COLO829 (cell line): ENCODE measurements around the gene C1QL1.
"Not testable (repeated sequence)": the region's sequence is repeated elsewhere in the genome, so short reads cannot be mapped to it uniquely, and the experiment has no call there.

Experiments
- DNase-seq: peaks from one replicate; pipeline ENCODE4 v3.0.0; 2012; ENCODE audit warnings: low spot score

C1QL1 gene

DNA sequence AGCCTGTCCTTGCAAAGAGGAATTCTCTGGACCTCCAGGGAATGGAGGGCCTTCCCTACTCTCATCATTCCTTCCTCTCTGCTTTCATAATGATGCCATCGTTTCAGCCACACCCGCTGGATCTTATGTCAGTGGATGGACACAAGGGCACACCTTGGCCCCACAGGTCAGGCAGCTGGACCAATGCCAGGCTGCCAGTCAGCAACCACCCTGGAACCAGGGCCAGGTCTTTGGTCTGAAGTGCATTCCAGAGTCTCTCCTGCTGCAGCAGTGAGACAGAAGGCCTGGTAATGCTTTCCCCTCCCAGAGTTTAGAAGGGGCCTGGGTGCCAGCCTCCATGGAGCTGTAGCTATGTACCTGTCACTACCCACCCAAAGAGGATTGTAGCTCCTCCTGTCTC is 7.4 kb downstream of the C1QL1 start:
- DNase-seq = no peak

DNA sequence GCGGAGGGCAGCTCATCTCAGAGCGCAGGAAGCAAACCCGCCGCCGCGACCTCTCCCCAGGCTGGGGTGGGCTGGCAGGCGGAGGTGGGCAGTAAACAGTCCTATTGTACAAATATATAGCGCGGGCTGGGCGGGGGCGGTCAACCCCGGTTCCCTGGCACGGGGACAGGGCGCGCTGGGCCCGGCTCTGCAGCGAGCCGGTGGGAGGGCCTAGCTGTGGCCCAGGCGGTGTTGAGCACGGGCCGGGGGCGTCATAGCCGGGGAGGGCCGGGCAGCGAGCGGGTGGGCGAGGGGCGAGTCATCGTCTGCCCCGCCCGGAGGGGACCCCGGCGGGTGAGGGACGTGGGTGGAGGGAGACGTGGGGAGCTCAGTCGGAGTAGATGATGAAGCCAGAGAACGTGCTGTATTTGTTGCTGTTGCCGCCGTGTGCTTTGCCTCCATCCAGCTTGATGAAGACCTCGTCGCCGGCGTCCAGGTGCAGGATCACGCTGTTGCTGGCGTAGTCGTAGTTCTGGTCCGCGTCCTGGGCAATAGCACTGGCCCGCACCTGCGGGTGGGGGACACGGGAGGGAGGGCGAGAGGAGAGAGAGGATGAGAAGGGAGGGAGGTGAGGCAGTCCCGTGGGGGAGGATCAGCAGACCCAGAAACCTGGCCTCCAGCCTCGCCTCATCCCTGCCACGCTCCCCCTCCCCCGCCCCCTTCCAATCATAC is 8.1 kb downstream of the C1QL1 start:
- DNase-seq = no peak

DNA sequence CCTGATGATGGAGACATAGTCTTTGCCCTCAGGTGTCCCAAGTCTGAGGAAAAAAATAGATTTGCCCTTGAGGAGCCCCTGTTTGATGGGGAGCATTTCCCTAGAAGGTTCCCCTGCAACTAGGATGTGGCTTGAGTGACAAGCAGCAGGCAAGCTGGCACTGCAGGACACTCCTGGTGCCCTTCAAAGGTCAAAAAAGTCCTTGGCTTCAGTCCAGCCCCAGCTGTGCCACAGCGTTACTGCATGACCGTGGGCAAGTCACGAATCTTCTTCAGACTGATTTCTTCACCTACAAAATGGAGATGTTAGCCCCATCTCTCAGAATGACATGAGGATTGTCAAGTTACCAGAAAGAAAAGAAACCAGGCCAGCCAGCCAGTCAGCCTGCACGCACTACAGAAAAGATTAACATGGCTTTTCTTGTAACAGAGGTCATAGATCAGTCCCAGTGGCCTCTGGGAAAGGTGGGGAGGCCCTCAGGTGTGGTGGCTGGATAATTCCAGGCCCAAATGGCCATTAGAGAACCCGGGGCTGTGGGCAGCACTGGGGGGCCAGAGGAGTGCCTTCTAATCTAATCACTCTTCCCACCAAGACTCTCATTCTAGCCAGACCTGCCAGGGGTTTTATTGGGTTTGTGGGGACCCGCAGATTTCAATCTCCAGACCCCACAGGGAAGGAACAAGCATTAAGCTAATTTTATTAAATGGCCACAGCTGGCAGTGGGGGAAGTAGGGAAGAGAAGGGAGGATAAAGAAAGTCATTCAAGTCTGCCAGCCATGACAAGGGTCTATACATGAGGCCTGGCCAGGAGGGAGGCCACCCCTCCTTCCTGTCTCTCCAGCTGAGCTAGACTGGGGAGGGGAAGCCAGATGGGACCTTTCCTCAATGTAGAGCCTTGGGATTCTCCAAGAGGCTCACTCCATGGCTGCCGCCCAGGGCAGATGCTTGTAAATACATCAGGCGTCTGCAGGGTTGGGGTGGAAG is 10.8 kb downstream of the C1QL1 start:
- no peak for DNase-seq

DNA sequence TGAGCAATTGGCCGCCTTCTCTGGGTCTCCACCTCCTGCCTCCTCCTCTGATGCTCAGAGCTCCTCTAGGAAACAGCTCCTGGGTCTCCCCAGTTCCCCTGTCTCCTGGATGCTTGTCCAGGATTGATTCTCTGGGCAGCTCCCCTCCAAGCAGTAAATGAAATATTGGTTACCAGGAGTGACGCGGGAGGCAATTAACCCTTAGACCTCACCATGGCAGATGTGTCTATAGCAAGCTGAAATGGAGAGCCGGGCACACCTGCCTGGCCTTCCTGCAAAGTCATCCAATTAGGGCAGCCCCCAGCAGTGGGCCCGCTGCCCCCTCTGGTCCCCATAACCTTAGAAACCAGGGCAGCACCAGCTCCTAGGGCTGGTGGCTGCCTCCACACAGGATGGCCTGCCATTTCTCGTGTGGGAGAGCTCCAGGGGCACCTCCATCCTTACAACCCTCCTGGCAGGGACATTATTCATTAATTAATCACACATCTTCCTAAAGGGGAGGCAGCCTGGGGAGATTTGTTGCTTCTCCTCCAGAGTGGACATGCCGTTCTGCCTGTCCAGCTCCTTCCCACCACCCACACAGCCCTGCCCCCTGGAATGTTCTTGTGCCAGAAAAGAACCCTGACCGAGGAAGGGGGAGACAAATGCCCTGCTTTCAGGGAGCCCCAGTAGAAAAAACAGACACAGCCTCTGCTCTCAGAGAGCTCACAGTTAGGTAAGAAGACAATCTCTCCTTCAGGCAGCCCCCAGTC is 12.3 kb downstream of the C1QL1 start:
- DNase-seq = no peak

DNA sequence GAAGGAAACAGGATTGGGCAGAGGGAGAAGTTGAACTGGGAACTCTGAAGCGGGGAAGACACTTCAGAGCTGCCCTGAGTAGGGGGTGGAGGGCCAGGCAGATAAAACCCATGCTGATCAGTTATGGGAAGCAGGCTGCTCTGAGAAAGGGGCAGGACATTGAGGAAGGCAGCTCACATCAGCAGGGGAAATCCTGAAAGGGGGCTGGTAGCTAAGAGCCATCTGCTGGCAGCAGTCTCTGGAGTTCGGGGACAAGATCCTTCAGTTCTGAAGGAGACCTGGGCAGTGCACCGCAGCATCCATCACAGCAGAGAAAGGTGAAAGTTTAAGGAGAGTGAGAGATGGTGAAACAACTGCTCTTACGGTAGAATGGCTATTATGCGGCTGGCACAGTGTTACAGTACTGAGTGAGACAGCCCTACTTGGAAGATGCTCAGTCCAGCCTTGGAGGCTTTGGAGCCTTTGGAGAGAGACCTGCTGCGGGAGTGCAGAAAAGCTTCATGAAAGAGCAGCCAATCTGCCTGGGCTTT is 15.1 kb downstream of the C1QL1 start:
- DNase-seq = no peak

DNA sequence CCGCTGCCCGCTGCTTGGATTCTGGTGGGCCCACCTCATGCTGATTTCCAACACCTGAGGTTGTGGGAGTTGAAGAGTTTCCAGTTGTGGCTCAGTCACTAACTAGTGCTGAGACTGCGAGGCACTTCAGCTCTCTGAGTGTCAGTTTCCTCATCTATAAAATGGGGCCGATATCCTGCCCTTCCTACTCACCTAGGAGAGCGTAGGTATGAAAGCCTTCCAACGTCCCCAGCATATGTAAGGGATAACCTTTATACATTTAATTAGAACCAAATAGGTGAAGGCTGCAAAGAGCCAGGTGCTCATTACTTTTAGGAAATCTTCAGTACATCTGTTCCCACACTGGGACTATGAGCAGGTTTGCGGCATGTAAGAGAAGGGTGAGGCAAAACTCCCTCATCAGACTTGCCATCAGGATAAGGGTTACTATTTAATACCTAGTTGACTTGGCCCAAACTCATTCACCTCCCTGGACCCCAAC is 19.7 kb downstream of the C1QL1 start:
- no peak for DNase-seq

DNA sequence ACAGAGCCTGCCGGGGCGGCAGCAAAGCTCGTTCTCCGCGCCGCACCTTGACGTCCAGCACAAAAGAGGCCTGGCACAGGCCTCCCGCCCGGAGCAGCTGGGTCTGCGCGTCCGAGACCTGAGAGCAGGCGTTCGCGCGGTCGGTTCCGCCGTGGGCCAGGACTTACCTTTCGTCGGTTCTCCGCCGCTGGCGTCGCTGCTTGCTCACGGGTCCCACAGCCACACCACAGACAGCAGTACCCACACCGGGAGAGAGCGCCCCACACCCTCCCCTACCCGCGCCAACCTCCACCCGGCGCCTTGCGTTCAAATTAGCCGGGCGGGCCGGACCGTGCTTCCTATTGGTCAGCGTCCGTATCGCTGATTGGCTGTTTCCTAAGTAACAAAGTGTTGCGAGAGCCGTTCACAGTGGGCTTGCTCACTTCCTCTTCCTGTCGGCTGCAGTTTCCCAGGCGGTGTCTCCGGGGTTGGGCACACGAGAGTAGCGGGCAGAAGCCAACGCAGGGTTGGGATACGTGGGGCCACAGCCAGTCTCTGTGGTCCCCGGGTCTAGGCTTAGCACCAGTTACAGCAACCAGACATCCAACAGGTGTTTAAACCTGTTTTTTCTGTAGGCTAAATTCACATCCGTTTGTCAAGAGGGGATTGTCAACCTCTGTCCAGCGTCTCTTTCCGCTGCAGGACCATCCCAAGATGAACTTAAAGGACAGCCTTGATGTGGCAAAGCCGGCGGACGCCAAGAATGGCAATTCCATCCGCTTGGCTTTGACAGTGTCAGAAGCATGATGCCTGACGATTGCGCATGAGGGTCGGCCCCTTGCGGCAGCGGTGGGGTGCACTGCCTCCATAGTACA is 20.4 kb downstream of the C1QL1 start, which contains the start of gene KIF18B:
KIF18B (minus strand) TSS at position 313 of the 854 bp plus-strand sequence. CDS start 11,429 bp downstream, outside the sequence.
- DNase-seq = peak; percentile 98

DNA sequence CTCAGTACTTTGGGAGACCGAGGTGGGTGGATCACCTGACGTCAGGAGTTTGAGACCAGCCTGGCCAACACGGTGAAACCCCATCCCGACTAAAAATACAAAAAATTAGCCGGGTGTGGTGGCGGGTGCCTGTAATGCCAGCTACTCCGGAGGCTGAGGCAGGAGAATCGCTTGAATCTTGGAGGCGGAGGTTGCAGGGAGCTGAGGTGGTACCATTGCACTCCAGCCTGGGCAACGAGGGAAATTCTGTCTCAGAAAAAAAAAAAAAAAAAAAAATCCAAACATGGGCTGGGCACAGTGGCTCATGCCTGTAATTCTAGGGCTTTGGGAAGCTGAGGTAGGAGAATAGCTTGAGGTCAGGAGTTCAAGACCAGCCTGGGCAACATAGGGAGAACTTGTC is 22.5 kb downstream of the C1QL1 start:
- not testable (repeated sequence) for DNase-seq

DNA sequence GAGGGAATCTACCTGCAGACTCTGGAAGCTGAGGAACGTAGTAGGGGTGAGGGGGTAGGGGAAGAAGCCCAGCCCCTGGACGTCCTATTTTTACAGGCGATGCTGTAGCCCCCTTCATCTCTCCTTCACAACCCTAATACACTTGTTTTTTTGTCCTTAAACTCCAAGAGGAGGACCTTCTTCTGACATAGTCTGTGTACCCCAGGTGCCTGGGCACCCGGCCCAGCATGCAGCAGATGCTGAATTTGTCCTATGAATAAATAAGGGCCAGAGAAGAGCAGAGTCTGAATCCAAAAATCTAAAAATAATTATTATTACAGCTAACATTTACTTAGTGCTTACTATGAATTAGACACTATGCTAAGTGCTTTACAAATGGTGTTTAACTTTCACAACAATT is 25.6 kb downstream of the C1QL1 start:
- no peak for DNase-seq

DNA sequence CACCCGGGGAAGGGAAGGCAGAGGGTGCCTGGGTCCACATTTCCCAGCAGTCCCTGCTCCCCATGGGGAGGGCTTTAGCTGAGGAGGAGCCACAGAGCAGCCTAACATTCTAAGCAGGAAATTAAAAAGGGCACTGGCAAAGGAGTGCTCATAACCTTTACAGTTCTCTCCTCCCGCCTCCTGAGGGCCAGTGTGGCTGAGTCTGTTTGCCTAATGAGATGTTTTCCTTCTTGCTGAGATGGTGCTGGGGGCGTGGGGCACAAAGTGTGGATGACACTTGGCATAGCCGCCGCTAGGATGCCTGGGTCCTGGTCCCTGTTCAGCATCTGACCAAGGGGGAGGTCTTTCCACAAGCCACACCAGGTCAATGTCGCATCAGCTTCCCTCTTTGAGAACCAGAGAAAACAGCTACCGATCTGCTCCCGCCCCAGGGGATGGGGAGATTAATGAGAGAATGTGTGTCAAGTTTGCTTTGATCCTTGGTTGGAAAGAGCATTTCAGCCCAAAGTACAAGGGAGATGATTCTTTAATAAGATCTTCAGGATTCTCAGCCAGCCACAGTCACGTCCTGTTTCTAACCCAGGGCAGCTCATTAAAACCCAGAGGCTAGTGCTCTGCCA is 26.3 kb downstream of the C1QL1 start:
- DNase-seq = peak; percentile 56

DNA sequence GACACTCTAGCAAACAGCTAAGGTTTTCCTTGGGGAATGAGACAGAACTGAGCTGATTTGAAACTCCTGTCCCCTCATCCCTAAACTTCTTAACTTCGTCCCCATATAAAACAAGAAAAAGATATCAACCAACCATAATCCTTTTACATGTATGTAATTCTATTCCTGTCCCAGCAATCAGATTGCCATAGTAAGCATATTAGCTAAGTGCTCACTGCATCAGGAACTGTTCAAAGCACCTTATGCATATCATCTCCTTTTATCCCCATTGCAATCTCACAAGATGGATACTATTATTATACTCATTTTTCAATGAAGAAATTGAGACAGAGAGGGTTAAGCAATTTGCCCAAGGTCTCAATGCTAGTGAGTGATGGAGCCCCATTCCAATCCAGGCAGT is 27.3 kb downstream of the C1QL1 start:
- no peak for DNase-seq

DNA sequence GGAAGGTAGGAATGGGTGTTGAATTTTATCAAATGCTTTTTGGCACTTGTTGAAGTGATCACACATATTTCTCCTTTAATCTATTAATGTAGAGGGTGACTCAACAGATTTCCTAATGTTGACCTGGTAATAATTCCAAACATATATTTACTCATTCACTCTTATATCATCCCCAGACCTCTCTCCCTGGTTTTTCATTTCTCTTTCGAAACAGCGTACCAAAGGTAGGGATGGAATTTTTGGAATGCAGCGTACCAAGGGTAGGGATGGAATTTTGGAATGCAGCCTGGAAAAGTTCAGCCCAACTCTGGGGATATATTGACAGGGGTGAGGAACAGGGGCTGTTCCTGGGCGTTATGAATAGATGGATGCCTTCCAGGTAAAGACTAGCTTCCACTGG is 27.8 kb downstream of the C1QL1 start:
- no peak for DNase-seq

DNA sequence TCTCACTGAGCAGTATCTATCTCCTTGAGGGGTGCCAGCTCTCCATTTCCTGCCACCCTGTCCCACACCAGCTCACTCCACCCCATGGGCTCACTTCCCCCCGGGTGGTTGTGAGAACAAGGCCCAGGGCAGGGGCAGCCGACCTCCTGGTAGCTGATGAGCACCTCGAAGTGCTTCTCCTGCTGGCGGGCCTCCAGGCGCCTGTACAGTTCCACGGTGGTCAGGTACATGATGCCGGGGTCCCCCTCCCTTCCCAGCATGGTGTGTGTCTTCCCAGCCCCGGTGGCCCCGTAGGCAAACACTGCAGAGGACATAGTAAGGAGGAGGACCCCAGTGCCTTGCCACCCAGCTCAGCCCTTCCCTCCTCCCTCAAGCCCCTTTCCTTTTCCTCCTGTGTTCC is 33.0 kb downstream of the C1QL1 start:
- DNase-seq = no peak

DNA sequence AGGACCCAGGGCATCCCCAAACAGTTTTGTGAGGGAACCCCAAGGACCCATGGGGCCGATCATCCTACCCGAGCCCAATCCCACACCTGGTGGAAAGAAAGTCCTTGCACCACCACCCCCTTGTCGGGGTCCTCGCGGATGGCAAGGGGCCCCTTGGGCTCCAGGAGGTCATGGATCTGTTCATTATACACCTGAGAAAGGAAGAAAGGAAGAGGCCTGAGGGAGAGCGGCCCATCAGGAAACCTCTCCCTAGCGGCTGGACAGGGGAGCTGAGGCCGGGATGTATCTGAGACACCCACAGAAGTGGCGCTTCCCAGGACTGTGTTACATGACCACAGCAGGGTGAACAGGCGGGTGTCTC is 33.4 kb downstream of the C1QL1 start:
- no peak for DNase-seq

DNA sequence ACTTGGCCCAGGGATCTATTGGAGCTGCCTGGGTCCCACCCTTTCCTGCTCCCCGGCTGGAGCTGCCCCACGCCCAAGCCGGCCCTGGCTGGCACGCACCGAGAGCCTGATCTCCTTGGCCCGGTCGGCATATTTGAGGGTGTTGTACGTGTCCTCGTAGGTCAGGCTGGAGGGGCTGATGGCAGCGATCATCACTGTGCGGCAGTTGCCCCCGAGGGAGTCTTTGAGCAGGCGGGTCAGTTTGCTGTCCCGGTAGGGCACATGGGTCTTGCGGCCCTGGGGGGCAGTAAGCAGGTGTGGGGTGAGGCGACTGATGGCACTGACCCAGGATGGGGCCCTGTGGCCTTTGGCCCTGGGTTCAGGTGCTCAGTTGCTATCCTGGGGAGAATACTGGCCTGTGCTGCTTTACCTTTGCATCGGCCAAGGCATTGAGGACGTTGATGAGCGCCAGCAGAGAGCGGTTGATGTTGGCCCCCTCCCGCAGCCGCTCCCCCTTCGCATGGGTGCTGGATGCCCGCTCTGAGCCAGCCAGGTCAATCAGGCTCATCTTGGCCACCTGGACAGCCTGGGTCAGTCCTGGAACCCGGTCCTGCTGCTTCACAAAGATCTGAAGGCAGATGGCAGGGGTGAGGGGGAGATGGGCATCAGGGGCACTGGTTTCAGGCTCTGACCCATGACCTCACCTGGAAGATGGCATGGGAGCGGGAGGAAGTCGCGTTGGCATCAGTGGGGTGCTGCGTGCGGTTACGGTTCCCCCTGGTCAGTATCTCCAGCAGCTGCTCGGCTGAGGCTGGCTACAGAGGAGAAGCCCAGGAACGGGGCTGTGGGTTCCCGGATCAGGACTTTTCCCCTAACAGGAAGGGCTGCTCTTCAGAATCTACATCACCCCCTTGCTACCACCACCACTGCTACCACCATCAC is 34.0 kb downstream of the C1QL1 start:
- DNase-seq = no peak

DNA sequence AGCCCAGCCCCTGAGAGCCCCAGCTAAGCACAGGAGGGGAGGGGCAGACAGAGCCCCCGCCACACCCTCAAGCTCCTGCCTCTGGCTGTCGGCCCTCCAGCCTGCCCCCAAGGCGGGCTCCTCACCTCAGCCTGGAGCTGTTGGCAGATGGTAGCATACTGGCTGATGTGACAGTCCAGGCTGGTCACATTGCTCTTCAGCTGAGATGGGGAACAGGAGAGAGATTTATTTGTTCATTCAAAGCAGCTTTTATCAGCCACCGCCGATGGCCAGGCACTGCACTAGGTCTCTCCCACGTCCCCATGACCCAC is 35.4 kb downstream of the C1QL1 start:
- DNase-seq = no peak

DNA sequence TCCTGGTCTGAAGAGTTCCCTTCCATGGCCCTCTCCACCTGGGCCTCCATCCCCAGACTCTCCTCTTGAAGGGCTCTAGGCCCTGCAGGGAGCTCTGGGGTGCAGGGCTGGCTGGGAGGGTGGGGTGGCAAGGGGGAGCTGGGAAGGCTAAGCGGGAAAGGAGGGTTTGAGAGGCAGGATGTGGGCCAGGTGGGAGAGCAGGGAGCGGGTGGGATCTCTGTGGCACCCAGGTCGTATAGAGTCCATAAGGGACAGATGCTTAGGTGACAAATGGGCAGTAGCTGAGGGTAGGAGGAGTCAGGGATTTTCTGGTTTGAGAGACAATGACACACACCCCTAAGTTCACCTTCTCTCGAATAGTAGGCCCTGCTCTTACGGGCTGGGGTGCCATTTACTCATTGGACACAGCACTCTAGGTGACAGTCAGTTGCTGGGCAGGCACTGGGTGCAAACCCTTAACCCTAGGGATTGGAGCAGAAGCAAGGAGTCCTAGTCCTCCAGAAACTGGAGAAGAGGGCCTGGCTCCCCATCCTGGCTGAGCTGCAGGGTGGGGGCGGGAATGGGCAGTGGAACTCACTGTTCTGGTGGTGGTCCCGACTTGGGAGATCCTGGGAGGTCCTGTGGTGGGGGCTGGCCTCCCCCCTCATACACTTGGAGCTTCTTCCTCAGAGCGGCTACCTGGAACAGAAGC is 35.9 kb downstream of the C1QL1 start:
- DNase-seq = no peak

DNA sequence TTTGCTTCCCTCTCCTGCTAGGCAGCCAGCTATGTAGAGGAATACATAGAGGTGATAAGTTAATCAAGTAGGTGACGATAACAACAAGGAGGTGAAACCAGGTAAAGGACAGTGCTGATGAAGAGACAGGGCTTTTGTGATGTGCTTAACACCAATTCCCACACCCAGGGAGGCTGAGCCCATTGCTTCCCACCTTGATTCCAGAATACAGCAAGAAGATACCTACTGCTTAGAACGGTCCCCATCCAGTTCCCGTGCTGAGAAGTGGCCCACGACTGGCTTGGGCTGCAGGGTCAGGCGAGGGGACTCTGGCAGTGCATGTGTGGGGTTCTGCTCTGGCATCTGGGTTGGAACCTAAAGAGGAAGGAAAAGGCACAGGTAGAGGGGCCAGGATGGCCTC is 36.7 kb downstream of the C1QL1 start:
- no peak for DNase-seq

DNA sequence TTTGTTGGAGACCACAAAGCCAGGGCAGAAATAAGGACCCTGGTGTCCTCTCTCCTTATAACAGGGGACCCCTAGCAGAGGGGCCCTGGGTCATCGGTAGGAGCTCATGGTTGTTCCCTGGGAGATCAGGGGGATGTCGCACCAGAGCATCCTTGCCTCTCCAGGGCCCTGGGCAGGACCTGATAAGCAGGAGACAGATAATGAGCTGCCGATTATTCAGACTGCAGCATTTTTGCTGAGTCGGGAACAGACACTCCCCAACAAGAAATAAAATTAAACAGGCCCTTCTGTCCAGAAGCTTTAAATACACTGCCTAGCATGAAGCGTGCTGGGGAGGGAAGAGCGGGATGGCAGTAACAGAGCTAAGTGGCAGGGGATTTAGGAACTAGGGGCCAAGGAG is 37.4 kb downstream of the C1QL1 start:
- no peak for DNase-seq
